ENCODE data around the gene KIF1A. TPM values are rescaled to one million over a fixed set of nuclear protein-coding genes. Genes with fewer than 3 reads are reported as not detected.

The KIF1A gene
- total RNA-seq, 6 experiments from 2014 or later, result not detected

GRCh38 chr2:240711296-240711695 is 108.7 kb downstream of the KIF1A start:
- no peak for DNase-seq
- Mint-ChIP-seq H3K27me3 (ENCODE audit: insufficient read depth) (peaks cover 51% of the 10 kb centered on the region), H3K4me3 (no peak overlapping the region), H3K4me1 (ENCODE audit: low read depth) (no peaks in the 10 kb centered on the region), H3K9me3 (no peaks in the 10 kb centered on the region), H3K27ac (no peak overlapping the region), H3K36me3 (ENCODE audit: low read depth) (no peaks in the 10 kb centered on the region)
- no peak for TF ChIP-seq CTCF (IDR thresholded peaks at IDR 0.05)

GRCh38 chr2:240708457-240708856 is 111.6 kb downstream of the KIF1A start:
- no peak overlapping the region for H3K4me3 Mint-ChIP-seq
- H3K9me3 Mint-ChIP-seq, result no peaks in the 10 kb centered on the region
- no peaks in the 10 kb centered on the region for H3K36me3 Mint-ChIP-seq (ENCODE audit: low read depth)
- no peak overlapping the region for H3K27ac Mint-ChIP-seq
- H3K4me1 Mint-ChIP-seq (ENCODE audit: low read depth), result no peaks in the 10 kb centered on the region
- DNase-seq, result no peak
- TF ChIP-seq CTCF (IDR thresholded peaks at IDR 0.05), result no peak
- peaks cover 46% of the 10 kb centered on the region for H3K27me3 Mint-ChIP-seq (ENCODE audit: insufficient read depth)

GRCh38 chr2:240707821-240708220 is 112.2 kb downstream of the KIF1A start:
- no peak for TF ChIP-seq CTCF (IDR thresholded peaks at IDR 0.05)
- H3K4me3 Mint-ChIP-seq, result no peak overlapping the region
- H3K36me3 Mint-ChIP-seq (ENCODE audit: low read depth), result no peaks in the 10 kb centered on the region
- no peaks in the 10 kb centered on the region for H3K9me3 Mint-ChIP-seq
- peaks cover 49% of the 10 kb centered on the region for H3K27me3 Mint-ChIP-seq (ENCODE audit: insufficient read depth)
- H3K4me1 Mint-ChIP-seq (ENCODE audit: low read depth), result no peaks in the 10 kb centered on the region
- DNase-seq, result no peak
- no peak overlapping the region for H3K27ac Mint-ChIP-seq

GRCh38 chr2:240707043-240707756 is 112.8 kb downstream of the KIF1A start:
- peaks cover 55% of the 10 kb centered on the region for H3K27me3 Mint-ChIP-seq (ENCODE audit: insufficient read depth)
- no peak for TF ChIP-seq CTCF (IDR thresholded peaks at IDR 0.05)
- H3K9me3 Mint-ChIP-seq, result no peaks in the 10 kb centered on the region
- H3K4me1 Mint-ChIP-seq (ENCODE audit: low read depth), result no peaks in the 10 kb centered on the region
- DNase-seq, result no peak
- no peak overlapping the region for H3K4me3 Mint-ChIP-seq
- no peak overlapping the region for H3K27ac Mint-ChIP-seq
- no peaks in the 10 kb centered on the region for H3K36me3 Mint-ChIP-seq (ENCODE audit: low read depth)

- H3K9me3 Mint-ChIP-seq, result no peaks in the 10 kb centered on the region
- DNase-seq, result no peak
Observed at GRCh38 chr2:240705204-240705791, 114.7 kb downstream of the KIF1A start.

More at GRCh38 chr2:240705204-240705791, 114.7 kb downstream of the KIF1A start:
- Mint-ChIP-seq H3K27me3 (ENCODE audit: insufficient read depth) (peaks cover 51% of the 10 kb centered on the region), H3K4me3 (no peak overlapping the region), H3K4me1 (ENCODE audit: low read depth) (no peaks in the 10 kb centered on the region), H3K36me3 (ENCODE audit: low read depth) (no peaks in the 10 kb centered on the region), H3K27ac (no peak overlapping the region)
- TF ChIP-seq CTCF (IDR thresholded peaks at IDR 0.05), result no peak
